T-cell (primary cell): ENCODE measurements around the gene CCNE1. TPM values are rescaled to one million over a fixed set of nuclear protein-coding genes. Genes with fewer than 3 reads are reported as not detected.

Experiments used
- ATAC-seq, 4 experiments: fragments of 200-7000 bp in 3 of 4; fragments of 150-1000 bp in 1 of 4; cut with Tn5 transposase; replicated peaks in 1 of 4; 1 replicate in 3 of 4; 2 replicates in 1 of 4; pipeline ENCODE4 v1.10.0; 2021; ENCODE audit warnings: moderate library complexity in 3 of 4, mild to moderate bottlenecking in 2 of 4, moderate number of reproducible peaks in 1 of 4
- CTCF ChIA-PET, 2 donors: fragments of 300-600 bp; sonication (Branson Sonifier 250); formaldehyde crosslinking; loops; one replicate each; lab custom pipeline; 2022; ENCODE audit warnings: antibody characterized with exemption in 2 of 2; lab: Charles Lee
- POLR2A ChIA-PET, 2 donors: fragments of 300-600 bp; sonication (Branson Sonifier 250); formaldehyde crosslinking; loops; one replicate each; lab custom pipeline; 2022; ENCODE audit warnings: antibody characterized with exemption in 2 of 2; lab: Charles Lee
- DNase-seq, 35 experiments: peaks; one replicate each; pipeline versions ENCODE4 v3.0.0 to v3.0.0-alpha.2; 2013 to 2023
- H3K27ac ChIP-seq: one replicate; pipeline ENCODE4 v1.5.1; 2013; ENCODE audit warnings: low read length
- H3K27me3 ChIP-seq, 2 experiments: replicated peaks in 1 of 2; 1 replicate in 1 of 2; 2 replicates in 1 of 2; pipeline versions ENCODE4 v1.6.1 to v1.7.0; 2013; ENCODE audit warnings: low read length in 1 of 2, mixed read lengths in 1 of 2; ENCODE audit not compliant: control insufficient read depth in 2 of 2, insufficient read depth in 2 of 2; ENCODE audit errors: extremely low read depth in 1 of 2
- H3K36me3 ChIP-seq, 2 donors: 1 replicate in 1 of 2; 2 replicates in 1 of 2; pipeline versions ENCODE4 v1.6.1 to v1.7.0; 2013; ENCODE audit warnings: low read length in 1 of 2; ENCODE audit not compliant: control insufficient read depth in 2 of 2, insufficient read depth in 1 of 2; ENCODE audit errors: extremely low read depth in 1 of 2
- H3K4me1 ChIP-seq, 2 experiments: 1 replicate in 1 of 2; 2 replicates in 1 of 2; pipeline versions ENCODE4 v1.6.1 to v1.7.0; 2013; ENCODE audit warnings: low read length in 2 of 2, mixed read lengths in 1 of 2; ENCODE audit not compliant: insufficient read depth in 2 of 2, control insufficient read depth in 1 of 2; ENCODE audit errors: extremely low read depth in 1 of 2
- H3K4me3 ChIP-seq, 2 donors: 1 replicate in 1 of 2; 2 replicates in 1 of 2; pipeline versions ENCODE4 v1.5.1 to v1.7.0; 2013; ENCODE audit warnings: mild to moderate bottlenecking in 2 of 2, low read length in 1 of 2, moderate library complexity in 1 of 2; ENCODE audit not compliant: control insufficient read depth in 1 of 2; ENCODE audit errors: extremely low read depth in 1 of 2
- H3K9me3 ChIP-seq: 2 replicates; pipeline ENCODE4 v1.7.0; 2013
- H3K27ac Mint-ChIP-seq, 2 donors: one replicate each; pipeline ENCODE4 v1.8.0; 2020 to 2021; ENCODE audit warnings: mild to moderate bottlenecking in 2 of 2, mixed read lengths in 2 of 2
- H3K27me3 Mint-ChIP-seq, 2 donors: one replicate each; pipeline ENCODE4 v1.8.0; 2021 to 2022; ENCODE audit warnings: mixed read lengths in 2 of 2
- H3K36me3 Mint-ChIP-seq: one replicate; pipeline ENCODE4 v1.8.0; 2021; ENCODE audit warnings: mixed read lengths
- H3K4me1 Mint-ChIP-seq, 3 donors: one replicate each; pipeline ENCODE4 v1.8.0; 2020 to 2022; ENCODE audit warnings: mixed read lengths in 3 of 3, mild to moderate bottlenecking in 1 of 3
- H3K4me3 Mint-ChIP-seq, 3 donors: one replicate each; pipeline ENCODE4 v1.8.0; 2020 to 2022; ENCODE audit warnings: mild to moderate bottlenecking in 3 of 3, mixed read lengths in 3 of 3, moderate library complexity in 3 of 3
- H3K9me3 Mint-ChIP-seq, 3 donors: one replicate each; pipeline ENCODE4 v1.8.0; 2020 to 2022; ENCODE audit warnings: mixed read lengths in 3 of 3
- WGBS: methylation state at CpG from one replicate; pipeline ENCODE4 v1.1.5; 2013; ENCODE audit warnings: missing lambda C conversion rate; ENCODE audit not compliant: insufficient coverage; 5-methylcytosine and 5-hydroxymethylcytosine counted together
- total RNA-seq, 35 experiments: library from RNA in 6 of 35; stranded (reverse) in 6 of 35; fragments of 120-200 nt in 1 of 35; gene quantifications; one replicate each; pipeline versions ENCODE4 v1.2.1 to v1.2.4 and lab custom pipeline; 2013 to 2026

Gene CCNE1
- total RNA-seq, 5 donors from 2014 or later (not counting 1 experiment from before 2014, with no cell fraction given): 4.1 to 10.1 (median 6.0) TPM

DNA sequence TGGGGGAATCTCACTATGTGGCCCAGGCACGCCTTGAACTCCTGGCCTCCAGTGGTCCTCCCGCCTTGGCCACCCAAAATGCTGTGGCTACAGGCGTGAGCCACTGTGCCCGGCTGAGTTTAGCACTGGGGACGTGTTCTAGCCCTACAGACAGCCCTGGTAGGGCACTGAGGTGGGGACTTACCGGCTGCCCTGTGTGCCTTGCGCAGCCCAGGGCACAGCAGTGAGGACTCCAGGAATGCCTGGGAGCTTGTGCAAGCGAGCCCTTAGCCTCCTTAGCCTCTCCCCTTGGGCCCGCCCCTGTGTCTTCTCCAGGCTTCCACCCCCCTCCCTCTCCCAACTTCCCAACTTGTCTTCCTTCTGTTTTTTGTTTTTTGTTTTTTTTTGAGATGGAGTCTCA lies 21.0 kb downstream of the CCNE1 start:
- H3K27ac Mint-ChIP-seq: peak overlapping the region; percentile 98 to 100
- H3K4me3 ChIP-seq: no peak overlapping the region
- WGBS: 95% methylated on average over 7 of the region's 9 CpGs

DNA sequence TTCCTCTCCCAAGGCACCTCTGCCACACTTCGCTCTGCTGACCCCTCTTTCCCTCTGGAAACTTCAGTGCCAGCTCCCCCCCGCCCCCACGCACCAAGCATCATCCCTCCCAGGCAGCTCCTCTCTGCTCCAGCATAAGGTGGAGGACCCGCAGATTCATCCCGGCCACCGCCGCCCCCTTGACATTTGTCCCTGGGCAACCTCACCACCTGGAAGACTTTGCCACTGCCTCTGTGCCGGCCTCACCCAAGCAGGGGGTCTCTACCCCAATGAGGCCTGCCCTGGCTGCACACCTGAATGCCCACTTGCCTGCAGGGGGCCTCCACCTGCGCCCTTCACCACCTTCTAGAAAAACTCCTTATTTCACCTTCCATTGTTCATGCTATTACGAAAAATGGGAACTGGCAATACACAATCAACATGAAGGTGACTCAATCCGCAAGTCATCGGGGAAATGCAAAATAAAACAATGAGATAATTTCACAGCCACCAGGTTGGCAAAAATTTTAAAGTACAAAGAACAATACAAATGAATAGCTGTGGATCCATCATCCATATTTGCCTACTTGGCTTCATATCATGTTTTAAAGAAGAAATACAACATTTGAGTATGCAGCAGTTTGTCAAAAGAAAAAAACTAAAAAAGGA lies 21.9 kb downstream of the CCNE1 start:
- no peak overlapping the region for H3K27ac ChIP-seq
- Mint-ChIP-seq H3K4me3 (peak overlapping the region in 1 of 3 donors; percentile 84), H3K4me1 (peaks cover 70 to 71% (median 71%) of the 10 kb centered on the region in 3 donors), H3K27me3 (no peaks in the 10 kb centered on the region), H3K27ac (peak overlapping the region; percentile 82 to 83), H3K9me3 (no peaks in the 10 kb centered on the region), H3K36me3 (no peaks in the 10 kb centered on the region)
- H3K36me3 ChIP-seq: no peaks in the 10 kb centered on the region
- WGBS: 94% methylated on average over 7 of the region's 12 CpGs
- H3K4me3 ChIP-seq: no peak overlapping the region
- H3K9me3 ChIP-seq: no peaks in the 10 kb centered on the region
- no peak for ATAC-seq
- DNase-seq: no peak
- CTCF ChIA-PET: no interaction called here
- peaks cover 25 to 52% of the 10 kb centered on the region in 2 experiments for H3K4me1 ChIP-seq
- peaks cover 0 to 1% of the 10 kb centered on the region in 2 experiments for H3K27me3 ChIP-seq
- POLR2A ChIA-PET: interaction anchor here in 1 of 2 donors (0.6 kb wide), 1 partner anchor 11 kb away, joined by 3 read pairs; no protein-coding TSS in a partner anchor

More for the DNA sequence above, 21.0 kb downstream of the CCNE1 start:
- ChIA-PET CTCF (interaction anchor here in 1 of 2 donors (0.7 to 1.4 kb wide), 3 partner anchors 38 to 223 kb away, joined by 3 to 5 read pairs (median 3); no protein-coding TSS in a partner anchor), POLR2A (no interaction called here)
- H3K9me3 Mint-ChIP-seq: no peaks in the 10 kb centered on the region
- peak overlapping the region in 1 of 3 donors; percentile 84 for H3K4me3 Mint-ChIP-seq
- no peaks in the 10 kb centered on the region for H3K27me3 ChIP-seq
- H3K27ac ChIP-seq: peak overlapping the region; percentile 35
- DNase-seq (no peak), ATAC-seq (no peak)
- H3K9me3 ChIP-seq: no peaks in the 10 kb centered on the region
- no peaks in the 10 kb centered on the region for H3K36me3 ChIP-seq
- H3K4me1 ChIP-seq: peaks cover 25 to 49% of the 10 kb centered on the region in 2 experiments
- H3K4me1 Mint-ChIP-seq: peaks cover 62 to 67% (median 66%) of the 10 kb centered on the region in 3 donors
- H3K27me3 Mint-ChIP-seq: no peaks in the 10 kb centered on the region
- H3K36me3 Mint-ChIP-seq: no peaks in the 10 kb centered on the region

DNA sequence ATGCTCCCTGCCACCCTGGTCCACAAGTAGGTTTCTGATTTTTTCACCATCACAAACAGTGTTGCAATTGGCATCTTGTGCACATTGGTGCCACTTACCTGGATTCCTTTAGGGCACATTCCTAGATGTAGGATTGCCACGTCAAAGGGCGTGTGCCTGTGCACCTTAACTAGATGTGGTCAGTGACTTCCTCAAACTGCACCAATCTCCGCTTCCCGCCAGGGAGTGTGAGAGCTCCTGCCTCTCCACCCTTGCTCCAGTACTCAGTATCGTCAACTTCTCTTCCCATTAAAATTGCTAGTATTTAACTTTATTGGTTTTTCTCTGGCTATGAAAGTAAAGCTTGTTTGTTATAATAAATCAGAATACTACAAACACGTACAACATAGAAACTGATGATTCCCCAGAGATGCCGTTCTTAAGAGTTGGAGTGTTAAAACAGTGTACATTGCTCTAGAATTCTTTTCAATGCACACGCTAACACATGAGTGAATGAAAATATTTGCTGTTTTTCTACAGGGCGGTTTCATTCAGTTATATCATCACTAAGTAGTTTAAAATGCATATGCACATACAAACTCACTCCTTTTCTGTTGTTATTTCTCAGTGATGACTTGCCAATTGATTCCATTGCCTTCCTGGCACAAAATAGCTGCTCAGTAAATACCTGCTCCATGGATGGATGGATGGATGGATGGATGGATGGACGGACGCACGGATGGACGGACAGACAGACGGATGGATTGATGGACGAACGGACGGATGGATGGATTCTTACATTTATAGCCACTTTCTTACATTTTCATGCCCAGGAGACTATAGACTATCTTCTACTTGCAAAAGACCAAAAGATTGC lies 23.4 kb downstream of the CCNE1 start:
- Mint-ChIP-seq H3K27ac (peak overlapping the region in 1 of 2 donors; percentile 22), H3K36me3 (no peaks in the 10 kb centered on the region), H3K4me3 (peak overlapping the region in 1 of 3 donors; percentile 30), H3K27me3 (no peaks in the 10 kb centered on the region), H3K4me1 (peaks cover 66 to 70% (median 68%) of the 10 kb centered on the region in 3 donors), H3K9me3 (no peaks in the 10 kb centered on the region)
- Histone ChIP-seq H3K9me3 (no peaks in the 10 kb centered on the region), H3K36me3 (no peaks in the 10 kb centered on the region), H3K4me1 (peaks cover 25 to 52% of the 10 kb centered on the region in 2 experiments), H3K27me3 (peaks cover 0 to 2% of the 10 kb centered on the region in 2 experiments), H3K4me3 (no peak overlapping the region), H3K27ac (no peak overlapping the region)
- ATAC-seq (no peak), DNase-seq (peak in 1 of 35 experiments; percentile 2)
- ChIA-PET CTCF (interaction anchor here in 1 of 2 donors (0.6 kb wide), 1 partner anchor 21 kb away, joined by 3 read pairs; no protein-coding TSS in a partner anchor), POLR2A (no interaction called here)
- 65% methylated on average over 2 of the region's 17 CpGs for WGBS

DNA sequence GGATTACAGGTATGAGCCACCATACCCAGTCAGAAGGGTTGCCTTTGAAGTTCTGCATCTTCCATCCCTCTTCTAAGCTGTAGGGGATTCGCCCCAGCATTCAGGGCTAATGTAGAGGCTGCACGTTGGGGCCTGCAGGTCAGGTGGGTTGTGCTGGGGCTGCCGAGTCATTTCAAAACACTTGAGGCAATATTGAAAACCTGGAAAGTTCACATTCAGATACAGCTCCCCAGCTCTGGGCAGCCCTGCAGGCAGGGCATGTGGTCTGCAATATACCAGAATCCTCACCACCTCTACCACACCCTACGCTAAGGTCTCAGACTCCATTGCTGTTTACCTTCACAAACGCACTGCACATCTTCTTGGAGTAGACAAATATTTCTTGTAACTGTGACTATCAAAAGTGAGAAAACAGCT lies 24.6 kb downstream of the CCNE1 start:
- no peaks in the 10 kb centered on the region for H3K27me3 Mint-ChIP-seq
- ChIA-PET CTCF (no interaction called here), POLR2A (no interaction called here)
- Histone ChIP-seq H3K4me3 (no peak overlapping the region), H3K36me3 (no peaks in the 10 kb centered on the region), H3K9me3 (no peaks in the 10 kb centered on the region), H3K27me3 (peaks cover 0 to 5% of the 10 kb centered on the region in 2 experiments), H3K4me1 (peaks cover 17 to 43% of the 10 kb centered on the region in 2 experiments), H3K27ac (no peak overlapping the region)
- H3K27ac Mint-ChIP-seq: peak overlapping the region; percentile 96
- H3K4me1 Mint-ChIP-seq: peaks cover 54 to 58% (median 56%) of the 10 kb centered on the region in 3 donors
- no peaks in the 10 kb centered on the region for H3K9me3 Mint-ChIP-seq
- DNase-seq (no peak), ATAC-seq (no peak)
- peak overlapping the region in 1 of 3 donors; percentile 71 for H3K4me3 Mint-ChIP-seq
- WGBS: 17% methylated on average over 1 of the region's 5 CpGs
- H3K36me3 Mint-ChIP-seq: no peaks in the 10 kb centered on the region

DNA sequence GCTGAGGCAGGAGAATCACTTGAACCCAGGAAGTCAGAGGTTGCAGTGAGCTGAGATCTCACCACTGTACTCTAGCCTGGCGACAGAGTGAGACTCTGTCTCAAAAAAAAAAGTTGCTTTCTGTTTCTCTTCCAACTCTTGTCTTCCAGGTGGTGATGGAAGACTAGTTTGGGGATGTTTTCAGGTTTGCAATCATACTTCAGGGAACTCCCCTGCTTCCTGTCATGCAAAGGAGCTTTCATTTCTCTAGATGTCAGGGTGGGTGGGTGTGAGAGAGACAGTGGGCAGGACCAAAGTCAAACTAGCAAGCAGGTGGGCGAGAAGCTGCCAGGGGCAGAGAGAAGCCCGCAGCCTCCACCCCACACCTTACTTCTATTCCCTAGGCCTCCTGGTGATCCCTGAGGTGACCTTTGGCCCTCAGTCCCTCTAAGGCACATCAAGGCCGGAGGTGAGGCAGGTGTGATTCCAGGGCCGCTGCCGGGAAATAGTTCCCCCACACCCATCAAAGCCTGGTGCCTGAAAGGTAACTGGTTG lies 25.7 kb downstream of the CCNE1 start:
- H3K36me3 Mint-ChIP-seq: no peaks in the 10 kb centered on the region
- H3K27ac ChIP-seq: peak overlapping the region; percentile 66
- ChIA-PET POLR2A (no interaction called here), CTCF (interaction anchor here (0.8 to 1.4 kb wide), 3 partner anchors 72 to 121 kb away, joined by 4 to 5 read pairs (median 4); partner anchors contain the start of gene URI1 (in 1 of the 2))
- DNase-seq: peak in 28 of 35 experiments; percentile 15 to 81 (median 46)
- H3K27me3 Mint-ChIP-seq: no peaks in the 10 kb centered on the region
- WGBS: 0% methylated on average over 1 of the region's 6 CpGs
- H3K9me3 Mint-ChIP-seq: no peaks in the 10 kb centered on the region
- no peaks in the 10 kb centered on the region for H3K36me3 ChIP-seq
- H3K4me1 ChIP-seq: peaks cover 11 to 32% of the 10 kb centered on the region in 2 experiments
- H3K9me3 ChIP-seq: no peaks in the 10 kb centered on the region
- peak; percentile 86 to 99 (median 90) for ATAC-seq
- no peak overlapping the region for H3K4me3 ChIP-seq
- H3K4me1 Mint-ChIP-seq: peaks cover 45 to 51% (median 49%) of the 10 kb centered on the region in 3 donors
- peaks cover 0 to 12% of the 10 kb centered on the region in 2 experiments for H3K27me3 ChIP-seq
- H3K27ac Mint-ChIP-seq: peak overlapping the region; percentile 96
- peak overlapping the region; percentile 58 to 71 (median 61) for H3K4me3 Mint-ChIP-seq
